ENCODE results near the gene FCGR2B. TPM values are rescaled to one million over a fixed set of nuclear protein-coding genes. Genes with fewer than 3 reads are reported as not detected.

FCGR2B gene
- total RNA-seq, 1 donor from 2014 or later: 0.11 TPM

GRCh38 chr1:161705537-161705936 is 42.6 kb downstream of the FCGR2B start:
- intact Hi-C loops (cut with micrococcal nuclease): no loop called here

GRCh38 chr1:161706113-161706481 is 43.2 kb downstream of the FCGR2B start:
- intact Hi-C loops (cut with micrococcal nuclease): no loop called here

GRCh38 chr1:161706482-161707347 is 43.8 kb downstream of the FCGR2B start, which contains the start of gene FCRLA:
Gene FCRLA, plus strand, starts transcription at chr1:161707229. Its CDS starts 36 bp downstream, at chr1:161707265.
- intact Hi-C loops (cut with micrococcal nuclease): no loop called here

- intact Hi-C loops (cut with micrococcal nuclease): no loop called here
Measured at GRCh38 chr1:161707503-161707902, 44.6 kb downstream of the FCGR2B start.

- intact Hi-C loops (cut with micrococcal nuclease): no loop called here
Measured at GRCh38 chr1:161709373-161709772, 46.4 kb downstream of the FCGR2B start.

- intact Hi-C loops (cut with micrococcal nuclease): no loop called here
Measured at GRCh38 chr1:161710560-161710959, 47.6 kb downstream of the FCGR2B start.

GRCh38 chr1:161718559-161719324 is 55.8 kb downstream of the FCGR2B start:
- intact Hi-C loops (cut with micrococcal nuclease): no loop called here

GRCh38 chr1:161719325-161719611 is 56.3 kb downstream of the FCGR2B start:
- intact Hi-C loops (cut with micrococcal nuclease): no loop called here

GRCh38 chr1:161720422-161720821 is 57.5 kb downstream of the FCGR2B start:
- intact Hi-C loops (cut with micrococcal nuclease): no loop called here

GRCh38 chr1:161720956-161721737 is 58.2 kb downstream of the FCGR2B start, which contains the start of gene FCRLB:
Gene FCRLB, plus strand, starts transcription at chr1:161721544. Its CDS starts 1,129 bp downstream, at chr1:161722673.
- intact Hi-C loops (cut with micrococcal nuclease): no loop called here

- intact Hi-C loops (cut with micrococcal nuclease): no loop called here
Measured at GRCh38 chr1:161721738-161722343, 58.9 kb downstream of the FCGR2B start.

- intact Hi-C loops (cut with micrococcal nuclease): no loop called here
Measured at GRCh38 chr1:161722406-161722805, 59.5 kb downstream of the FCGR2B start.

- intact Hi-C loops (cut with micrococcal nuclease): no loop called here
Measured at GRCh38 chr1:161723459-161724141, 60.7 kb downstream of the FCGR2B start.

GRCh38 chr1:161725258-161725907 is 62.4 kb downstream of the FCGR2B start:
- intact Hi-C loops (cut with micrococcal nuclease): loop anchor here (5.0 kb wide), 1 partner anchor 183 kb away; no protein-coding TSS in a partner anchor

- intact Hi-C loops (cut with micrococcal nuclease): loop anchor here (2.0 to 5.0 kb wide), 2 partner anchors 113 to 184 kb away; no protein-coding TSS in a partner anchor
Measured at GRCh38 chr1:161725908-161726472, 63.0 kb downstream of the FCGR2B start.

- intact Hi-C loops (cut with micrococcal nuclease): loop anchor here (1.0 to 5.0 kb wide), 3 partner anchors 15 to 184 kb away; no protein-coding TSS in a partner anchor
Measured at GRCh38 chr1:161726473-161727255, 63.7 kb downstream of the FCGR2B start.

GRCh38 chr1:161727256-161727924 is 64.4 kb downstream of the FCGR2B start:
- intact Hi-C loops (cut with micrococcal nuclease): loop anchor here (1.0 to 5.0 kb wide), 3 partner anchors 14 to 185 kb away; no protein-coding TSS in a partner anchor
